HEK293T (cell line): ENCODE measurements around the gene MYOZ3.

Source experiments
- CTCF ChIA-PET: fragments of 350-600 bp; formaldehyde crosslinking; extraction: SDS; loops from one replicate; lab custom pipeline; 2021; ENCODE audit warnings: antibody characterized with exemption, inconsistent platforms; lab: Yijun Ruan, JAX
- POLR2A ChIA-PET: fragments of 350-600 bp; formaldehyde crosslinking; extraction: SDS; loops from one replicate; lab custom pipeline; 2020; ENCODE audit warnings: antibody characterized with exemption, inconsistent platforms; lab: Yijun Ruan, JAX
- DNase-seq: peaks from one replicate; pipeline ENCODE4 v3.0.0; 2012; ENCODE audit warnings: mixed read lengths; ENCODE audit errors: extremely low spot score
- ARNT ChIP-seq: fragments of 450-650 bp; IDR thresholded peaks from 2 replicates; pipeline ENCODE4 v1.6.1; 2017; ENCODE audit warnings: mild to moderate bottlenecking
- BHLHE40 ChIP-seq: fragments of 450-650 bp; IDR thresholded peaks from 2 replicates; pipeline ENCODE4 v1.6.1; 2016; ENCODE audit warnings: mild to moderate bottlenecking, moderate library complexity, borderline replicate concordance
- CTBP1 ChIP-seq: fragments of 450-650 bp; IDR thresholded peaks from 2 replicates; pipeline ENCODE4 v1.6.1; 2016; ENCODE audit warnings: borderline replicate concordance
- ELF4 ChIP-seq: fragments of 450-650 bp; IDR thresholded peaks from 2 replicates; pipeline ENCODE4 v1.6.1; 2017; ENCODE audit warnings: antibody characterized with exemption
- FOXA1 ChIP-seq: fragments of 450-650 bp; IDR thresholded peaks from 2 replicates; pipeline ENCODE4 v1.6.1; 2016; ENCODE audit warnings: mild to moderate bottlenecking
- FOXK2 ChIP-seq: fragments of 450-650 bp; IDR thresholded peaks from 2 replicates; pipeline ENCODE4 v1.6.1; 2016; ENCODE audit warnings: mild to moderate bottlenecking
- FOXM1 ChIP-seq: fragments of 450-650 bp; IDR thresholded peaks from 2 replicates; pipeline ENCODE4 v1.6.1; 2017; ENCODE audit warnings: mild to moderate bottlenecking, borderline replicate concordance
- HDGF ChIP-seq: fragments of 450-650 bp; IDR thresholded peaks from 2 replicates; pipeline ENCODE4 v1.6.1; 2017; ENCODE audit warnings: antibody characterized with exemption, borderline replicate concordance
- L3MBTL2 ChIP-seq: fragments of 450-650 bp; conservative IDR thresholded peaks from 2 replicates; pipeline ENCODE4 v1.6.1; 2016; ENCODE audit warnings: mild to moderate bottlenecking
- LEF1 ChIP-seq: fragments of 450-650 bp; IDR thresholded peaks from 2 replicates; pipeline ENCODE4 v1.6.1; 2017; ENCODE audit warnings: mild to moderate bottlenecking, borderline replicate concordance
- NFRKB ChIP-seq: fragments of 450-650 bp; IDR thresholded peaks from 2 replicates; pipeline ENCODE4 v1.6.1; 2016; ENCODE audit warnings: mild to moderate bottlenecking, moderate library complexity
- SP1 ChIP-seq: fragments of 450-650 bp; IDR thresholded peaks from 2 replicates; pipeline ENCODE4 v1.6.1; 2017
- SUZ12 ChIP-seq: fragments of 450-650 bp; IDR thresholded peaks from 2 replicates; pipeline ENCODE4 v1.6.1; 2016; ENCODE audit warnings: mild to moderate bottlenecking
- TARDBP ChIP-seq: fragments of 450-650 bp; IDR thresholded peaks from 2 replicates; pipeline ENCODE4 v1.6.1; 2016
- ZNF384 ChIP-seq: fragments of 450-650 bp; IDR thresholded peaks from 2 replicates; pipeline ENCODE4 v1.6.1; 2016
- TF ChIP-seq, protein P1 (sequence below): fragments of 450-650 bp; IDR thresholded peaks from 2 replicates; pipeline ENCODE4 v1.6.1; 2016

Gene MYOZ3

DNA sequence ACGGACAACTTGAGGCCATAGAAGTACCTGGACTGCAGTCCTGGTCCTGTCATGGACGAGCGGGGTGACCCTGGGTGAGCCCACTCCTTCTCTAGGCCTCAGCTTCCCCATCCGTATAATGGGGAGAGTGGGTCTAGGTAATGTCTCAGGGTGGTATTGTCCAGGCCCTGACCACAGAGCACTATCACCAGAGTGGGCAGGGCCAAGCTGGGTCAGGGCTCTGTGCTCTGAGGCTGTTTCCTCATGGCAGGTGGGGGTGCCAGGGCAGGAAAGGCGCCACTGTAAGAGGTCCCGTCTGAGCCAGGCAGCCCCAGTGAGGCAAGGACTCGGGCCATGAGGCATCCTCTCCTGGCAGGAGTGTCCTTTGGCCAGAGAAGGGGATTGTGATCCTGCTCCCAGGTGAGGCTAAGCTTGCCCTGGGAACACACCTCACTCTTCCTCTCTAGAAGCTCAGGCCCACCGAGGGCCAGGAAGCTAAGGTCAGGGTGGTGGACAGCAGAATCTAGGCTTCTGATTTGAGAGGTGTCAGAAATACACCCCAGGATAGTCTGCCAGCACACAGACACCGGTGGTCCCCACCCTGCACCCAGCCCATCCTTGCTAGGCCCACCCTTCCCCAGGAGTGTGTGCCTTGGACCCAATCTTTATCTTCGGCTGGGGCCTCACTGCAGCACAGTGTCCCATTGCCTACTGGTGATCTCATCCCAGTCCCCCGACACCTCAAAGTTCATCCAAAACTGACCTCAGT is 1.5 kb upstream of the MYOZ3 start:
- CTCF ChIA-PET, result interaction anchor here (0.6 kb wide), 1 partner anchor 100 kb away, joined by 3 read pairs; no protein-coding TSS in a partner anchor
- POLR2A ChIA-PET, result interaction anchor here (4.6 kb wide), 1 partner anchor 41 kb away, joined by 33 read pairs; the partner anchor contains the start of gene RBM22
- no peak for DNase-seq
- TF ChIP-seq ELF4 (no peak), BHLHE40 (no peak)

DNA sequence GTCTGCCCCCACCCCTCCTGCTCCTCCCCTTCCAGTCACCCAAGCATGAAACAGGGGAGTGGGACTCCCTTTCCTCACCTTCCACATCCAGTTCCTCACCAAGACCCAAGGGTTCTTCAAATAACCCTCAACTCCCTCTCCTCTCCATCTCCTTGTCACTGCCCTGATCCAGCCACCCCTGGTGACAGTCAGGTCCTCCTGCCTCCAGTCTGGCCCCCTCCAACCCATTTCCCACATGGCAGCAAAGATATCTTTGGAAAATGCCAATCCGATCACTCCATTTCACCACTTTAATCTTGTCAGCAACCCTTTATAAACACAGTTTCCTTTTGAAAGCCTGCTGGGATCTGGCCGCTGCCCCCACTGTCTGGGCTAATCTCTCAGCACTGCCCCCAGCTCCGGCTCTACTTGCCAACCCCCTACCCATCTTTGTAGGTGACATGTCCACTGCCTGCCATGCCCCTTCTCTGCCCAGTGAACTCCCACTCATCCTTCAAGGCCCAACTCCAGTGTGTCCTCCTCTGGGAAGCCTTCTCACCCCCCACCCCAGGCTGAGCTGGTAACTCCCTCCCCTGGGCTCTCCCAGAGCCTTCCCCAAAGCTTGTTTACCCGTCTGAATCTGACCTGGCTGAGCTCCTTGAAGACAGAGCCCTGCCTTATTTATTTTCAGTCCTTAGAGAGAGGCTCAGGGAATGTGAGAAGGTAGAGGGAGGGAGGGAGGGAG is 781 bp upstream of the MYOZ3 start:
- TF ChIP-seq TARDBP (no peak), FOXA1 (no peak), L3MBTL2 (no peak)
- DNase-seq, result no peak
- ChIA-PET POLR2A (interaction anchor here (4.6 to 7.6 kb wide), 2 partner anchors 41 kb away, joined by 33 to 43 read pairs; partner anchors contain the start of gene RBM22), CTCF (no interaction called here)

DNA sequence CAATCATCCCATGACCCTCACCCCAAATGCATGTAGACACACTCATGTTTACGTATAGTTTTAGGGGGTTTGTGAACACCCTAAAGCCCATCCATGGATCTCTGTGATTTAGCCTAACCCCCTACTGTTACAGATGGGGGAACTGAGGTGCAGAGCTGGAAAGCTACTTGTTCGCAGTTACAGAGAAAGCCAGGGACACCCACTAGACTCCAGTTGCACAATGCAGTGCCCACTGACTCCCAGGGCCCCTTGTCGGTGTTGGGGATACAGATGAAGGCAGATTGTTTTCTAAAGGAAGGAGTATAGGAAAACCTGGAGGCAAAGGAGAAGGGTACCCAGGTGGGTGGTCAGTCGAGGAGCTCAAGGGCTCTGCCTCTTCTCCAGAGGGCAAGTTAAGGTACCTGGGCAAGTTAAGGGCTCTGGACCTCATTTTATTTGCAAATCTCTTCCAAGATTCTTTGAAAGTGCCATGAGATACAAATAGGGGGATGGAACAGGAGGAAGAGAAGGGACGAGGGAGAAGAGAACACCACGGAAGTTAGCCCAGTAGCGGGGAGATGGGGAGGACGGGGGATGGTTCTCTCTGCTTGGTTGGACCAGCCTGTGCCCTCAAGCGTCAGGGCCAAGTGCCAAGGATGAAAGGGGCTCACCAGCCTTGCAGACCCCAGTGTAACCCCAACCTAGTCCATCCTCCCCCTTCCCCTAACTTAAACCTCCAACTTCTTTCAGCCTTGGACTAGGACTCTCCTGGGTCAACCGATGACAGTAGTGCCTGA is 958 bp downstream of the MYOZ3 start:
- no peak for DNase-seq
- ChIA-PET CTCF (interaction anchor here (0.6 kb wide), 1 partner anchor 117 kb away, joined by 3 read pairs; the partner anchor contains the start of gene SMIM3), POLR2A (interaction anchor here (1.0 to 7.6 kb wide), 2 partner anchors 11 to 39 kb away, joined by 3 to 43 read pairs; partner anchors contain the start of gene RBM22)
- TF ChIP-seq L3MBTL2, result no peak
- TF ChIP-seq ZNF384, result no peak
- TF ChIP-seq SP1, result no peak
- no peak for TF ChIP-seq FOXA1
- no peak for TF ChIP-seq TARDBP
- TF ChIP-seq FOXK2, result no peak
- TF ChIP-seq SUZ12, result no peak
- no peak for TF ChIP-seq NFRKB
- no peak for TF ChIP-seq ARNT
- TF ChIP-seq LEF1, result no peak
- TF ChIP-seq, protein P1, sequence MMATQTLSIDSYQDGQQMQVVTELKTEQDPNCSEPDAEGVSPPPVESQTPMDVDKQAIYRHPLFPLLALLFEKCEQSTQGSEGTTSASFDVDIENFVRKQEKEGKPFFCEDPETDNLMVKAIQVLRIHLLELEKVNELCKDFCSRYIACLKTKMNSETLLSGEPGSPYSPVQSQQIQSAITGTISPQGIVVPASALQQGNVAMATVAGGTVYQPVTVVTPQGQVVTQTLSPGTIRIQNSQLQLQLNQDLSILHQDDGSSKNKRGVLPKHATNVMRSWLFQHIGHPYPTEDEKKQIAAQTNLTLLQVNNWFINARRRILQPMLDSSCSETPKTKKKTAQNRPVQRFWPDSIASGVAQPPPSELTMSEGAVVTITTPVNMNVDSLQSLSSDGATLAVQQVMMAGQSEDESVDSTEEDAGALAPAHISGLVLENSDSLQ, result no peak
- TF ChIP-seq ELF4, result no peak
- no peak for TF ChIP-seq HDGF
- no peak for TF ChIP-seq BHLHE40
- TF ChIP-seq CTBP1, result no peak
- TF ChIP-seq FOXM1, result no peak

DNA sequence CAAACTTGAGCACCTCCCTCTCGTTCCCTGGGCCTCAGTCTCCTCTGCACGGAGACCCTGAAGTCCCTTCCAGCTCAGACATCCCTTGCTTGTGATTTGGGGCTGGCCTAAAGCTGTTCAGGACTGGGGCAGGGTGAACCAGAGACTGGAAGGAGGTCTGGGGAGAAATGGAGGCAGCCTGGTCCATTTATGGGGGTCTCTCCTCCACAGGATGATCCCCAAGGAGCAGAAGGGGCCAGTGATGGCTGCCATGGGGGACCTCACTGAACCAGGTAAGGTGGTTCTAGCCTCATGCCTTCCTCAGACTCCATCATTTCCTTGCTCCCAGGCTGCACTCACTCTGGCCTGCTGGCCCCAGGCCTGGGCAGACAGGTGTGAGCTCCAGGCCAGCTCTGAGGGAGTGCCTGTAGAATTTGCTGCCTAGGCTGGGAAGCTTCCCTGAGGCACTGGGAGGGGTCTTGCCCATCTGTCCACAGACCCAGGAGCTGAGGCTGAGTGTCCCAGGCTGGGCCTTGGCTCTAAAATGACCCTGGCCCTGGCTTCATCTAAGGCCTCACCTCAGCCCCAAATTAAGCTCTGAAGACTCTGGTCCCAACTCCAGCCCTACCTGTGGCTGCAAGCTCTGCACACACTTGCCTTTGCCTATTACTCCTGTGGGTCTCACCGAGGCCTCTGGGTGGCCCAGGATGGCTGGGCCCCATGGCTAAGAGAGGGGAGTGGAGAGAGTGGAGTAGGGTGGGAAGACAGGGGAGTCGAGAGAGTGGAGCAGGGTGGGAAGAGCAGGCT is 1.9 kb downstream of the MYOZ3 start:
- no peak for DNase-seq
- CTCF ChIA-PET, result interaction anchor here (0.9 kb wide), 1 partner anchor 103 kb away, joined by 3 read pairs; no protein-coding TSS in a partner anchor
- POLR2A ChIA-PET, result interaction anchor here (1.1 to 7.6 kb wide), 4 partner anchors 38 to 220 kb away, joined by 3 to 43 read pairs (median 4); partner anchors contain the start of genes DCTN4 and RBM22
- TF ChIP-seq NFRKB, result no peak
- no peak for TF ChIP-seq CTBP1
- no peak for TF ChIP-seq FOXM1
- TF ChIP-seq FOXA1, result no peak
- TF ChIP-seq ELF4, result no peak
- no peak for TF ChIP-seq ZNF384
- no peak for TF ChIP-seq SUZ12
- no peak for TF ChIP-seq TARDBP
- TF ChIP-seq HDGF, result no peak
- TF ChIP-seq ARNT, result no peak
- TF ChIP-seq BHLHE40, result no peak
- TF ChIP-seq FOXK2, result no peak
- no peak for TF ChIP-seq LEF1
- TF ChIP-seq, protein P1, result no peak
- no peak for TF ChIP-seq L3MBTL2
- no peak for TF ChIP-seq SP1

DNA sequence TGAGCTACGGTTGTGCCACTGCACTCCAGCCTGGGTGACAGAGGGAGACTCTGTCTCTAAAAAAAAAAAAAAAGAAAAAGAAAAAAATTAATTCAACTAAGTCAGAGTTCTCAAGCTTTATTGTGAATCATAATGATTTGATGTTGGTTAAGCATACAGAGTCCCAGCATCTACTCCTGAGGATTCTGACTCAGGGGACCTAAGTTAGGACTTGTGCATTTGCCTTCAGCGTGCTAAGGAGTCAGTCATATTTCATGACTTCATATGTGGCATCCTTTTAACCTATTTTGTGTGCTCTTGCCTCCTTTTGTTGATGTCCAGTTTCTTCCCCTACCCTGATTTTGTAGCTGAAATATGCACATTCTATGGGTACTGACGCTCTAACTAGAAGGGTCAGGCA is 2.9 kb downstream of the MYOZ3 start:
- CTCF ChIA-PET, result no interaction called here
- POLR2A ChIA-PET, result interaction anchor here (1.1 to 7.6 kb wide), 3 partner anchors 37 to 104 kb away, joined by 3 to 43 read pairs (median 6); partner anchors contain the start of genes DCTN4 and RBM22
- no peak for DNase-seq
- TF ChIP-seq ARNT, result no peak

DNA sequence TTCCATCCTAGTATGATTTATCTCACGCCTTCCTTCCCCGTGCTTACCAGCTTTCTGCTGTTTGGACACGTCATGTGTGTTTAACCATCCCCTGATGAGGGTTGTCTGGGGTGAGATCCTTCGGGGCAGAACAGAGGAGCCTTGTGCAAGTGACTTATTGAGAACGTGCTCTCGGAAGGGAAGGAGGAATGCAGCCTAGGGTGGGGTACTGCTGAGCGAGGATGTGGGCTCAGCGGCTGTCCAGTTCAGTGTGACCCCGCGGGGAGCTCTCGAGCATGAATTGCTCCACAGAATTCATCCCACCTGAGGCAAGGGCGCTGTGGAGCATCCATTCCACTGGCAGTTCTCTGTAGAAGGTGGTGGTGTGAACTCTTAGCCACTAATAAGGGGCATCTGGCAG is 4.0 kb downstream of the MYOZ3 start:
- TF ChIP-seq SUZ12 (no peak), ZNF384 (no peak), ELF4 (no peak), TARDBP (no peak), LEF1 (no peak), L3MBTL2 (no peak)
- TF ChIP-seq, protein P1, result no peak
- ChIA-PET POLR2A (interaction anchor here (7.6 kb wide), 1 partner anchor 36 kb away, joined by 43 read pairs; the partner anchor contains the start of gene RBM22), CTCF (no interaction called here)
- no peak for DNase-seq
